RKO (cell line): ENCODE data around the gene ST6GALNAC2.
A peak's percentile ranks its signal among the peaks of the same experiment; 100 is the strongest.
"Not testable (repeated sequence)": the region's sequence is repeated elsewhere in the genome, so short reads cannot be mapped to it uniquely, and the experiment has no call there.

Source experiments
- DNase-seq: peaks from one replicate; pipeline ENCODE4 v3.0.0-alpha.2; 2016; ENCODE audit warnings: low spot score

ST6GALNAC2 gene

DNA sequence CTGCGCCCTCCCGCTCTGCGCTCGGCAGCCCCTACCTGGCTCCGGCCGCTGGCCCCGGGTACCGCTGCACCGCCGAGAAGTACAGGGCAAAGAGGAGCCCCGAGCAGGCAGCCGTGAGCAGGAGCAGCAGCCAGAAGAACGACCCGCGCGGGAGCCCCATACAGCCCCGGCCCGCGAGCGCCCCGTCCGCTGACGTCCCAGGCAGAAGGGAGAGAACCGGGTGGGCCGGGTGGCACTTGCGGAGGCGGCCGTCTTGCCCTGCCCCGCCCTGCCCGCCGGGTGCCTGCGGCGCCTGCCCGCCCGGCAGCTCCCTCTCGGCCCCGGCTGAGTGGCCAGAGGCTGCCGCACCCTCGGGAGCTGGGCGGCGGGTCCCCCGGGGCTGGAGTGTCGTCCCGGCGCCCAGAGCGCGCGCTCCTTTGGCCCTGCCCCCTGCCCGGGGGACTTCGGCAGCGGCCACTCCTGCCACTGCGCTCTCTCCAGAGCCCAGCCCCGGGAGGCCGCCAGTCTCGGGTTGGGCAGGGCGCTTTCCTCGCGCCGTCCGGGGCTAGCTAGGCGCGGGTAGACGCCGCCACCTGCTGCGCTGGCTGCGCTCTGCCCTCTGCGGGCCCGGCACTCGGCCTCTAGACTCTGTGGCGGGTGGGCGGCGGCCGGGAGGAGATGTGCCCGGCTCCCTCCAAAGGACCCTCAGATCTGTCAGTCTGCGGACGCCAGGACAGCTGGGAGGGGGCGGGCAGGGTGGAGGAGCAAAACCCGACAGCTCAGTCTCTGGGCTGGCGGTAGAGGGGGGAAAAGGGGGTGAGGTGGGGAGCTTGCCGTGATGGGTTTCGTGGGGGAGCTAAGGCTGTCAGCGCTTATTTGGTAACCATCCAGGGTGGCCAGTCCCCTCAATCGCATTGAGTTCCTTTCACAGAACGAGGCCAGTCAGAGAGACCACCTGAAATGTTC lies at the start of gene ST6GALNAC2:
Gene ST6GALNAC2, minus strand, starts transcription at position 212 of the 945 bp plus-strand sequence. Its CDS starts 52 bp downstream, at position 160.
- DNase-seq = peak; percentile 55

DNA sequence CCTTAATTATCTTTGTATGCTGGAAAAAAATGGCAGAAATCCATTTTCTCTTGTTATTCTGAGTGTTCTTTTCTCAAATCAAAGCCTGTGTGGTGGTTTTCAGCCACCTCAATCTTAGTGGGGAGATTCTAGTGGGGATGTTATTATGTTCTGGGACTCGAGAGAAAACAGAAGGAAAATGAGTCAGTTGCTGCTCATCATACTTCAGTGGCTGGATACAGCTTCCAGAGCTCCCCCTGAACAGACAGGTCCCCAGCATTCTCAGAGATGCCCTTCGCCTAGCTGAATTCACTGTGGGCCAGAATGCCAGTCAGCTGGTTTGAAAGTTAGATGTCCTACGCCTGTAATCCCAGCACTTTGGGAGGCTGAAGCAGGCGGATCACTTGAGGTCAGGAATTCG lies 49.4 kb upstream of the ST6GALNAC2 start:
- no peak for DNase-seq

DNA sequence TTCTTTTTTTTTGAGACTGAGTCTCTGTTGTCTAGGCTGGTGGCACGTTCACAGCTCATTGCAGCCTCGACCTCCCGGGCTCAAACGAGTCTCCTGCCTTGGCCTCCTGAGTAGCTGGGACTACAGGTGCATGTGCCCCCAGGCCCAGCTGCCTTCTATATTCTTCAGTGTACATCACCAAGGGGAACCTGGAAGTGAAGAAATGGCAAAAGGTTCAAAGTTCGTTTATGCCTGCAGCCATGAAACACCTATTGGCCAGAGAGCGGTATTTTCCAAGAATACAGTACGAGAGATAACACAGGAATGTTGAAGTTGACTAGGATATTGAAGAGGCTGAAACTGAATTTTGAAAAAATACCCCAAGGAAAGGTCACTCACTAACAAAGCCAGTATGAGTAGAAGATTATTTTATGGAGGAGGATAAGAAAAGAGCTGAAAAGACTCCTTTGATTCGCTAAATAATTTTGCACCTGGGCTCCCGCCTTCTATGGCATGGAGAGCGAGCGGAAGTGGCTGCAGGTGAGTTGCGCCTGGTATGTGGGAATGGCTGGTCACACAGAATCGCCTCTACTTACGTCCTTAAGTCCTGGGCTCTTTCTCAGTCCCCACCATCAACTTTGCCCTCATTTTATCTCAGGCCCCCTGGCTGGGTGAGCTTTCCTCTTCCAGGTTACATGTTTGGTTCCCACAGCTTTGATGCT lies 48.1 kb upstream of the ST6GALNAC2 start:
- DNase-seq = no peak

- no peak for DNase-seq
These were observed 46.3 kb upstream of the ST6GALNAC2 start for GRCh38 chr17:76631821-76632565.

DNA sequence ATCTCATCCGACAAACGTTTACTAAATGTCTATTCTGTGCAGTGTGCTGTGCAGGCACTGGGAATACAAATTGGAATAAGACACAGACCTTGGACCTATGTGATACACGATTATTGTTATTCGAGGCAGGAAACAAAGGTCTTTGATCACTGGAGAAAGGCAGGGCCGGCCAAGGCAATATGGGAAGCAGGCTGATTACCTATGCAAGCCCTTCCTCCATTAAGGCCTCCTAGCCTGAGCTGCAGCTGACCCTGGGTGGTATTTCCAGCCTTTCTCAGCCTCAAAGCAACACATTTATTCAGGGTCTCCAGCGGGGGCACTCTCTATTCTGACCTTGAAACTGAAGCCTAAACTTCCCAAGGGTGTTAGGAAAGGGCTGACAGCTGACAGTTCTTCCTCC lies 44.5 kb upstream of the ST6GALNAC2 start:
- no peak for DNase-seq

DNA sequence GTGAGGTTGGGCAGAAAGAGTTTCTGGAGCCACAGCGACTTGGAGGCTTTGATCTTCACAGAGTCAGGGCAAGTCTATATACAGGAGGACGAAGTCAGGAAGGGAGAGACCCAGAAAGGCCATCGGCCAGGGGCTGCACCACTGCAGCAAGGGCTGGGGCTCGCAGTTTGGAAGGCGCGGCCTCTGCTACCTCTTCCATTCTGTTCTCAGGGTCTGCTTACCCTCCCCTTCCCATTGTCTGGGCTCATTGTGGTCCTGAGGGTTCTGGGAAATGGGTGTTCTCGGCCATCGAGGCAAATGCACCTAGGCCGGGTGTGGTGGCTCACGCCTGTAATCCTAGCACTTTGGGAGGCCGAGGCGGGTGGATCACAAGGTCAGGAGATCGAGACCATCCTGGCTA lies 41.9 kb upstream of the ST6GALNAC2 start:
- no peak for DNase-seq

GRCh38 chr17:76626442-76626841 lies 40.8 kb upstream of the ST6GALNAC2 start:
- DNase-seq = no peak

DNA sequence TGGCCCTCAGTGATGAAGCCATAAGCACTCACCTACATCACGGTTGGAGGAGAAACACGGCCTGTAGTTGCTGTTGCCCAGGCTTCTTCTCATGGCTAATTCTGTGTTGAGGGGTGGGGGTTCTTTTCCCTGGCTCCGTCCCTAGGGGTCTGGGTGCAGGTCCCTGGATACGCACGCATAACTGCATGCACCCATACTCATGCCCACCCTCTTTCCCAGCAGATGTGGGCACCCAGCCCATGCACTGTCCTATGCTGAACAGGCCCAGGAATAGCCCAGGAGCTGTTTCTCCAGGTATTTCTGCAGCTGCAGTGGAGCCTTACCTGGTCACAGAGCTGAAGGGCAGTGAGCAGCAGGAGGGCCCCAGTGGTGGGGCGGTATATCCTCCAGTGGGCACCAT lies 39.8 kb upstream of the ST6GALNAC2 start:
- DNase-seq = no peak

- DNase-seq = peak; percentile 67
These were observed 37.8 kb upstream of the ST6GALNAC2 start for GRCh38 chr17:76623271-76624146.

GRCh38 chr17:76617838-76618237 lies 32.2 kb upstream of the ST6GALNAC2 start:
- no peak for DNase-seq

GRCh38 chr17:76614912-76615617 lies 29.4 kb upstream of the ST6GALNAC2 start:
- no peak for DNase-seq

DNA sequence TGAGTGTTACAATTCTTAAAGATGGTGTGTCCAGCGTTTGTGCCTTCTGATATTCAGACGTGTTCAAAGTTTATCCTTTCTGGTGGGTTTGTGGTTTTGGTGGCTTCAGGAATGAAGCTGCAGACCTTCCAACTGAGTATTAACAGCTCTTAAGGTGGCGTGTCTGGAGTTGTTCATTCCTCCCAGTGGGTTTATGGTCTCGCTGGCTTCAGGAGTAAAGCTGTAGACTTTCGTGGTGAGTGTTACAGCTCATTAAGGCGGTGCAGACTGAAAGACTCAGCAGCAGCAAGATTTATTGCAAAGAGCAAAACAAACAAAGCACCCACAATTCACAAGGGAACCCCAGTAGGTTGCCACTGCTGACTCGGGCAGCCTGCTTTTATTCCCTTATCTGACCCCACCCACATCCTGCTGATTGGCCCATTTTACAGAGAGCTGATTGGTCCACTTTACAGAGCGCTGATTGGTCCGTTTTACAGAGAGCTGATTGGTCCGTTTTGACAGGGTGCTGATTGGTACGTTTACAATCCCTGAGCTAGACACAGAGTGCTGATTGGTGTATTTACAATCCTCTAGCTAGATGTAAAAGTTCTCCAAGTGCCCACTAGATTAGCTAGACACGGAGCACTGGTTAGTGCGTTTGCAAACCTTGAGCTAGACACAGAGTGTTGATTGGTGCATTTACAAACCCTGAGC lies 28.6 kb upstream of the ST6GALNAC2 start:
- not testable (repeated sequence) for DNase-seq

GRCh38 chr17:76612977-76613851 lies 27.6 kb upstream of the ST6GALNAC2 start:
- no peak for DNase-seq

DNA sequence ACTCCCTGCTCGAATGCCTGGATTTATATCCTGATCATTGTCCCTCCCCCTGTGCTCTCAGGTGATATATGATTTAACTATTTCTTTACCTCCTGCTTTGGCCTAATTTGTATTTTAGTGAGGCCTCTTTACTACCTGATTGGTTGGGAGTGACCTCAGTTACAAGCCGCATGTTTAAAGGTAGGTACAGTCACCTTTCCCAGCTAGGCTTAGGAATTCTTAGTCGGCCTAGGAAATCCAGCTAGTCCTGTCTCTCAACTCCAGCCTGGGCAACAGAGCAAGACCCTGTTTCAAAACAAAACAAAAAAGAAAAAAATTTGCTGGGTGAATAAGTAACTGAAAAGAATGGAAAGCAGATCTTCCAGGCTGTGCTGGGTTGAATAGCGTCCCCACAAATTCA lies 26.8 kb upstream of the ST6GALNAC2 start:
- no peak for DNase-seq

DNA sequence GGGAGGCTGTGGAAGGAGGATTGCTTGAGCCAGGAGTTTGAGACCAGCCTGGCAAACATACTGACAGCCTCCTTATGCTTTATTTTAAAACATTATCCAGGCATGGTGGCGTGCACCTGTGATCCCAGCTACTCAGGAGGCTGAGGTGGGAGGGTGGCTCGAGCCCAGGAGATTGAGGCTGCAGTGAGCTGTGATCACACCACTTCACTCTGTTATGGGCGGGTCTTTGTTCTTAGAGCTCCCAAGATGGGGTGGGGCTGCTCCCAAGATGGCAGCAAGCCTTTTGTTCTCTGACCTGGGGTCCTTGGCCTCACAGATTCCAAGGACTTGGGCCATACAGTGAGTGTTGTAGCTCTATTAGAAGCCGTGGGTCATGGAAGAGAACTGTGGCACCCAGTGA lies 26.1 kb upstream of the ST6GALNAC2 start:
- DNase-seq = no peak

DNA sequence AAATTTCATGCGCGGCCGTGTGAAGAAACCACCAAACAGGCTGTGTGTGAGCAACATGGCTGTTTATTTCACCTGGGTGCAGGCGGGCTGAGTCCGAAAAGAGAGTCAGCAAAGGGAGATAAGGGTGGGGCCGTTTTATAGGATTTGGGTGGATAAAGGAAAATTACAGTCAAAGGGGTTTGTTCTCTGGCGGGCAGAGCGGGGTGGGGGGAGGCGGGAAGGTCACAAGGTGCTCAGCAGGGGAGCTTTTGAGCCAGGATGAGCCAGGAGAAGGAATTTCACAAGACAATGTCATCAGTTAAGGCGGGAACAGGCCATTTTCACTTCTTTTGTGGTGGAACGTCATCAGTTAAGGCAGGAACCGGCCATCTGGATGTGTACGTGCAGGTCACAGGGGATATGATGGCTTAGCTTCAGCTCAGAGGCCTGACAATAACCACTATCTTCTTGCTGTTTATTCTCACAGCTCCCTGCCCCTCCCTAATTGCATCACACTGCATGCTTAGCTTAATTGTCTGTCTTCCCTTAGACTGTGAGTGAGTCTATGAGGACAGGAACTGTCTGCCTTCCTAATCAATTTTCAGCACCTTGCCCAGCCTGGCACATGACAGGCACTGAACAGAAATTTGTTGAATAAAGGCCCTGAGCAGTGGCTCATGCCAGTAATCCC lies 25.6 kb upstream of the ST6GALNAC2 start:
- not testable (repeated sequence) for DNase-seq

DNA sequence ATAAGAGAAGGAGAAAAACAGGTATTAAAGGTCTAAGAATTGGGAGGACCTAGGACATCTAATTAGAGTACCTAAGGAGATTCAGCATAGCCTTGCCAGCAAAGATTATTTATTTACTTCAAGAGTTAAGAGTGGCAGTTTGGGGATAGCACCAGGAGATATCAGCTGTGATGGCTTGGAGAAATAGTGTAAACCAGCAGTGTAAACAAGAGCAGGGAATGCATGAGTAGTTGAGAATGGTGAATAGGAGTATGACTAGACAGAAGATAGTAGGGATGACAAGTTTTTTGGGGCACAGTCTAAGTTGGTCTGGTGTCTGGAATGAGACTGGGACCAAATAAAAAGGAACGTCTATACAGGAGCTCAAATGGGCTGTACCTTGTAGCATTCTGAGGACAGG lies 21.0 kb upstream of the ST6GALNAC2 start:
- DNase-seq = not testable (repeated sequence)

- DNase-seq = no peak
These were observed 15.4 kb upstream of the ST6GALNAC2 start for GRCh38 chr17:76601065-76601464.
